Neural cell (in vitro differentiated cells): ENCODE results near the gene VPS13C. TPM values are rescaled to one million over a fixed set of nuclear protein-coding genes. Genes with fewer than 3 reads are reported as not detected.

Experiments
- H2AFZ ChIP-seq: fragments of 200-600, 300-800 bp; sonication (generic), shearing (Covaris generic); 2 replicates; pipeline ENCODE4 v1.6.0; 2014; ENCODE audit warnings: low read depth, mild to moderate bottlenecking, antibody characterized with exemption, low read length, moderate library complexity
- H3F3A ChIP-seq: fragments of 200-600 bp; shearing (Covaris generic); 2 replicates; pipeline ENCODE4 v1.6.1; 2016; ENCODE audit warnings: mild to moderate bottlenecking, moderate library complexity, mixed read lengths, antibody characterized with exemption, low read length; ENCODE audit not compliant: insufficient read depth, poor library complexity, severe bottlenecking
- H3K27ac ChIP-seq: fragments of 200-600, 300-800 bp; sonication (generic), shearing (Covaris generic); 2 replicates; pipeline ENCODE4 v1.5.1; 2014; ENCODE audit warnings: mild to moderate bottlenecking, low read length, moderate library complexity
- H3K27me3 ChIP-seq: fragments of 300-800, 200-600 bp; sonication (generic), shearing (Covaris generic); 2 replicates; pipeline ENCODE4 v1.6.0; 2014; ENCODE audit warnings: mild to moderate bottlenecking, low read depth, low read length, moderate library complexity; ENCODE audit not compliant: insufficient read depth
- H3K36me3 ChIP-seq: fragments of 300-800, 200-600 bp; sonication (generic), shearing (Covaris generic); 2 replicates; pipeline ENCODE4 v1.5.1; 2014; ENCODE audit warnings: mild to moderate bottlenecking, antibody characterized with exemption, low read length, moderate library complexity; ENCODE audit not compliant: insufficient read depth
- H3K4me2 ChIP-seq: fragments of 300-800, 200-600 bp; sonication (generic), shearing (Covaris generic); 2 replicates; pipeline ENCODE4 v1.6.0; 2014; ENCODE audit warnings: mild to moderate bottlenecking, low read length
- H3K4me3 ChIP-seq: fragments of 300-800, 200-600 bp; sonication (generic), shearing (Covaris generic); 2 replicates; pipeline ENCODE4 v1.5.1; 2014; ENCODE audit warnings: mild to moderate bottlenecking, low read length, moderate library complexity
- H3K79me2 ChIP-seq: fragments of 200-600 bp; shearing (Covaris generic); replicated peaks from 2 replicates; pipeline ENCODE4 v1.6.0; 2014; ENCODE audit warnings: mild to moderate bottlenecking, low read length, moderate library complexity; ENCODE audit not compliant: insufficient read depth
- H3K9ac ChIP-seq: fragments of 300-800, 200-600 bp; sonication (generic), shearing (Covaris generic); 2 replicates; pipeline ENCODE4 v1.6.1; 2016; ENCODE audit warnings: mild to moderate bottlenecking, low read length, mixed read lengths
- H3K9me2 ChIP-seq: fragments of 200-600 bp; shearing (Covaris generic); 2 replicates; pipeline ENCODE4 v1.6.1; 2016; ENCODE audit warnings: mild to moderate bottlenecking, low read length, mixed read lengths; ENCODE audit not compliant: insufficient read depth
- H3K9me3 ChIP-seq: fragments of 200-600, 300-800 bp; sonication (generic), shearing (Covaris generic); 2 replicates; pipeline ENCODE4 v1.6.1; 2016; ENCODE audit warnings: mild to moderate bottlenecking, mixed run types, low read length, moderate library complexity, mixed read lengths
- H4K20me1 ChIP-seq: fragments of 200-600 bp; shearing (Covaris generic); 2 replicates; pipeline ENCODE4 v1.6.1; 2016; ENCODE audit warnings: mild to moderate bottlenecking, mixed run types; ENCODE audit not compliant: insufficient read depth
- CTCF ChIP-seq: fragments of 450-650 bp; IDR thresholded peaks from 2 replicates; pipeline ENCODE4 v1.5.1; 2014; ENCODE audit warnings: antibody characterized with exemption, mild to moderate bottlenecking, moderate library complexity; ENCODE audit not compliant: poor library complexity, severe bottlenecking
- EP300 ChIP-seq: fragments of 450-650 bp; conservative IDR thresholded peaks from 2 replicates; pipeline ENCODE4 v1.6.1; 2014; ENCODE audit warnings: antibody characterized with exemption, mild to moderate bottlenecking, moderate library complexity; ENCODE audit not compliant: poor library complexity, severe bottlenecking
- EZH2 ChIP-seq: fragments of 200-600, 300-800 bp; shearing (Covaris generic), sonication (generic); IDR thresholded peaks from 2 replicates; pipeline ENCODE4 v1.6.1; 2014; ENCODE audit warnings: antibody characterized with exemption, low read length, borderline replicate concordance, mild to moderate bottlenecking; ENCODE audit not compliant: insufficient read depth, poor library complexity, severe bottlenecking
- MXI1 ChIP-seq: fragments of 450-650 bp; conservative IDR thresholded peaks from 2 replicates; pipeline ENCODE4 v1.6.1; 2014; ENCODE audit warnings: antibody characterized with exemption, mild to moderate bottlenecking; ENCODE audit not compliant: poor library complexity, severe bottlenecking
- POLR2AphosphoS5 ChIP-seq: IDR thresholded peaks from 2 replicates; pipeline ENCODE4 v1.6.1; 2012
- REST ChIP-seq: IDR thresholded peaks from 2 replicates; pipeline ENCODE4 v1.6.1; 2012; ENCODE audit warnings: borderline replicate concordance
- polyA plus RNA-seq: library from polyadenylated mRNA; depleted of rRNA; stranded (reverse); fragments of >200 nt; gene quantifications from 2 replicates; pipeline ENCODE4 v1.2.3, GENCODE V29; 2014

The VPS13C gene
- polyA plus RNA-seq, 1 donor from 2014 or later: 92.6 TPM

- H3K9ac ChIP-seq: no peak overlapping the region
- no peak overlapping the region for H3K4me2 ChIP-seq
- H3F3A ChIP-seq: no peaks in the 10 kb centered on the region
- no peak for TF ChIP-seq POLR2AphosphoS5
- no peaks in the 10 kb centered on the region for H3K9me2 ChIP-seq
- no peaks in the 10 kb centered on the region for H3K9me3 ChIP-seq
- no peak overlapping the region for H2AFZ ChIP-seq
- no peaks in the 10 kb centered on the region for H3K36me3 ChIP-seq
- H3K79me2 ChIP-seq: no peaks in the 10 kb centered on the region
- H3K4me3 ChIP-seq: no peak overlapping the region
- no peak overlapping the region for H3K27ac ChIP-seq
- H3K27me3 ChIP-seq: no peaks in the 10 kb centered on the region
- H4K20me1 ChIP-seq: no peaks in the 10 kb centered on the region
These were observed 230.7 kb downstream of the VPS13C start for GRCh38 chr15:61829514-61829889.

DNA sequence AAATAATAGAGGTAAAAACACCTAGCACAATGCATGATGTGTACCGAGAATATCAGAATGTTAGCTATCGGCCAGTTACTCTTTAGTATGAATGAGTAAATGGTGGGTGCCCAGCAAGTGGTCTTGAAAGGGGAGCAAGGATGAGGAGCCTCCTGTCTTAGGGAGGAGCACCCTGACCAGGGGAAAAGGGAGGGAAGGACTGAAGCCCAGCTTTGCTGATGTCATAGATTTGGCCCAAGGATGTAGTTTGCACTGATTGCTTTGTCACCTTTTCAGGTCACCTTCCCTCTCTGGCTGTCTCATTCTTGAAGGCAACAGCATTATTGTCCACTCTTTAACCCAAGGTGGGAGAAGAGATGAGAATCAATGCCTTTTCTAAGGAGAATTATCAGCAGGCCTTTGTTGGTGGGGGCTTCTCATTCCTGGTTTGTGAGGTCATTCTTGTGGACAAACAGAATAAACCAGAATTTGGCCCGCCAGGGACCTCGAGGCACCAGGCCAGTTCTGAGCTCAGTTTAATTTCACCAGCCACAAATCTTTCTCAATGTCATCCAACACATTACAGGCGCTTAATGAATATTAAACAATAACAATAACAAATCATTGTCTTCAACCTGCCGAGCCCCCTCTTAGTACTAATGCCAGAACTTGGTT, 231.3 kb downstream of the VPS13C start:
- Histone ChIP-seq H4K20me1 (no peaks in the 10 kb centered on the region), H3K79me2 (no peaks in the 10 kb centered on the region), H3K9me2 (no peaks in the 10 kb centered on the region), H3K27ac (no peak overlapping the region), H3K4me2 (no peak overlapping the region), H3K9ac (no peak overlapping the region), H2AFZ (no peak overlapping the region), H3K9me3 (no peaks in the 10 kb centered on the region), H3K4me3 (no peak overlapping the region), H3F3A (no peaks in the 10 kb centered on the region), H3K36me3 (no peaks in the 10 kb centered on the region), H3K27me3 (no peaks in the 10 kb centered on the region)
- TF ChIP-seq CTCF (no peak), EZH2 (no peak), MXI1 (no peak), REST (no peak), EP300 (no peak)

- H3K27ac ChIP-seq: no peak overlapping the region
- no peak overlapping the region for H3K4me2 ChIP-seq
- no peaks in the 10 kb centered on the region for H3K9me2 ChIP-seq
- H3K4me3 ChIP-seq: no peak overlapping the region
- no peaks in the 10 kb centered on the region for H3K27me3 ChIP-seq
- no peak for TF ChIP-seq EP300
- no peaks in the 10 kb centered on the region for H4K20me1 ChIP-seq
- H2AFZ ChIP-seq: no peak overlapping the region
- H3K36me3 ChIP-seq: no peaks in the 10 kb centered on the region
- no peaks in the 10 kb centered on the region for H3K9me3 ChIP-seq
- H3F3A ChIP-seq: no peaks in the 10 kb centered on the region
- no peak overlapping the region for H3K9ac ChIP-seq
- no peaks in the 10 kb centered on the region for H3K79me2 ChIP-seq
These were observed 232.2 kb downstream of the VPS13C start for GRCh38 chr15:61828008-61828407.
